GM23248 (cell line): ENCODE measurements around the gene ZNF26. TPM values are rescaled to one million over a fixed set of nuclear protein-coding genes. Genes with fewer than 3 reads are reported as not detected.

ENCODE experiments used
- DNase-seq: peaks from one replicate; pipeline ENCODE4 v3.0.0-alpha.2; 2015
- H2AFZ ChIP-seq: fragments of 200-600 bp; sonication (generic); 2 replicates; pipeline ENCODE4 v1.6.1; 2016; ENCODE audit warnings: antibody characterized with exemption
- H3F3A ChIP-seq: fragments of 200-600 bp; sonication (generic); 2 replicates; pipeline ENCODE4 v1.6.1; 2016; ENCODE audit warnings: mild to moderate bottlenecking, antibody characterized with exemption, mixed run types; ENCODE audit not compliant: insufficient read depth
- H3K27ac ChIP-seq: fragments of 200-600 bp; sonication (generic); 2 replicates; pipeline ENCODE4 v1.5.1; 2016; ENCODE audit warnings: mild to moderate bottlenecking
- H3K27me3 ChIP-seq: fragments of 200-600 bp; sonication (generic); replicated peaks from 2 replicates; pipeline ENCODE4 v1.6.1; 2016; ENCODE audit warnings: mild to moderate bottlenecking; ENCODE audit not compliant: insufficient read depth
- H3K36me3 ChIP-seq: fragments of 200-600 bp; sonication (generic); 2 replicates; pipeline ENCODE4 v1.6.1; 2016; ENCODE audit warnings: low read depth, mild to moderate bottlenecking
- H3K4me1 ChIP-seq: fragments of 200-600 bp; sonication (generic); 2 replicates; pipeline ENCODE4 v1.6.1; 2016; ENCODE audit warnings: mild to moderate bottlenecking; ENCODE audit not compliant: insufficient read depth
- H3K4me2 ChIP-seq: fragments of 200-600 bp; sonication (generic); one replicate; pipeline ENCODE4 v1.6.1; 2016; ENCODE audit warnings: mild to moderate bottlenecking; ENCODE audit not compliant: unreplicated experiment
- H3K4me3 ChIP-seq: fragments of 200-600 bp; sonication (generic); 2 replicates; pipeline ENCODE4 v1.5.1; 2016; ENCODE audit warnings: mild to moderate bottlenecking
- H3K79me2 ChIP-seq: fragments of 200-600 bp; sonication (generic); 2 replicates; pipeline ENCODE4 v1.6.1; 2016; ENCODE audit warnings: mild to moderate bottlenecking; ENCODE audit not compliant: insufficient read depth
- H3K9ac ChIP-seq: fragments of 200-600 bp; sonication (generic); 2 replicates; pipeline ENCODE4 v1.6.1; 2016; ENCODE audit warnings: mild to moderate bottlenecking
- H3K9me2 ChIP-seq: fragments of 200-600 bp; sonication (generic); 2 replicates; pipeline ENCODE4 v1.6.1; 2016; ENCODE audit warnings: mixed run types, mild to moderate bottlenecking, moderate library complexity; ENCODE audit not compliant: insufficient read depth
- H3K9me3 ChIP-seq: fragments of 200-600 bp; sonication (generic); one replicate; pipeline ENCODE4 v1.6.1; 2017; ENCODE audit warnings: low read depth
- H4K20me1 ChIP-seq: fragments of 200-600 bp; sonication (generic); 2 replicates; pipeline ENCODE4 v1.6.0; 2016; ENCODE audit not compliant: insufficient read depth
- EZH2 ChIP-seq: fragments of 200-600 bp; sonication (generic); IDR thresholded peaks from 2 replicates; pipeline ENCODE4 v1.6.1; 2018; ENCODE audit warnings: antibody characterized with exemption, mild to moderate bottlenecking; ENCODE audit not compliant: insufficient read depth, poor library complexity, severe bottlenecking
- EZH2phosphoT487 ChIP-seq: fragments of 200-600 bp; sonication (generic); IDR thresholded peaks from 2 replicates; pipeline ENCODE4 v1.6.1; 2018; ENCODE audit warnings: antibody characterized with exemption, moderate library complexity, mild to moderate bottlenecking, low read depth; ENCODE audit not compliant: insufficient read depth
- WGBS, 2 experiments: methylation state at CpG; one replicate each; pipeline ENCODE4 v1.1.6; 2015 to 2017; ENCODE audit warnings: low lambda C conversion rate in 2 of 2, low coverage in 1 of 2; ENCODE audit errors: missing lambda C conversion rate in 2 of 2; 5-methylcytosine and 5-hydroxymethylcytosine counted together
- in situ Hi-C: fragments of 300-500 bp; cut with MboI; formaldehyde crosslinking; loops from 2 replicates; pipeline ENCODE4 v1.15.0; 2020
- polyA plus RNA-seq: library from polyadenylated mRNA; unstranded; fragments of >200 nt; fragmentation: Nextera tagmentation; extraction: Ambion mirVana; gene quantifications from 2 replicates; pipeline ENCODE4 v1.2.1, GENCODE V29; 2016
- total RNA-seq: library from RNA; depleted of rRNA; stranded (reverse); fragments of >200 nt; shearing (Covaris generic); gene quantifications from 2 replicates; pipeline ENCODE4 v1.2.3, GENCODE V29; 2014

ZNF26 gene
- total and polyA plus RNA-seq, 2 experiments from 2014 or later = 6.7 to 12.3 TPM

GRCh38 chr12:132946246-132946820, 39.8 kb upstream of the ZNF26 start:
- Histone ChIP-seq H3F3A (no peaks in the 10 kb centered on the region), H3K4me3 (no peak overlapping the region), H3K4me2 (no peak overlapping the region), H2AFZ (no peak overlapping the region), H3K79me2 (peaks cover 59% of the 10 kb centered on the region), H4K20me1 (no peaks in the 10 kb centered on the region), H3K9ac (no peak overlapping the region), H3K36me3 (peaks cover 67% of the 10 kb centered on the region), H3K4me1 (no peaks in the 10 kb centered on the region), H3K9me3 (peaks cover 2% of the 10 kb centered on the region), H3K9me2 (no peaks in the 10 kb centered on the region), H3K27me3 (no peaks in the 10 kb centered on the region), H3K27ac (no peak overlapping the region)
- TF ChIP-seq EZH2 = no peak
- TF ChIP-seq EZH2phosphoT487 = no peak
- 50 to 60% methylated on average over 8 of the region's 8 CpGs for WGBS, 2 experiments
- in situ Hi-C loops = no loop called here
- no peak for DNase-seq

GRCh38 chr12:132948146-132949066, 37.8 kb upstream of the ZNF26 start:
- H3K9me3 ChIP-seq = no peaks in the 10 kb centered on the region
- no peak for TF ChIP-seq EZH2phosphoT487
- TF ChIP-seq EZH2 = no peak
- 94 to 95% methylated on average over 29 of the region's 29 CpGs for WGBS, 2 experiments
- no peaks in the 10 kb centered on the region for H3K4me1 ChIP-seq
- H3K36me3 ChIP-seq = peaks cover 49% of the 10 kb centered on the region
- H2AFZ ChIP-seq = no peak overlapping the region
- no peak overlapping the region for H3K4me3 ChIP-seq
- peaks cover 80% of the 10 kb centered on the region for H3K79me2 ChIP-seq
- no peaks in the 10 kb centered on the region for H3K27me3 ChIP-seq
- in situ Hi-C loops = no loop called here
- no peak overlapping the region for H3K4me2 ChIP-seq
- H3K9ac ChIP-seq = no peak overlapping the region
- no peak overlapping the region for H3K27ac ChIP-seq
- H3F3A ChIP-seq = no peaks in the 10 kb centered on the region
- DNase-seq = no peak
- H4K20me1 ChIP-seq = no peaks in the 10 kb centered on the region
- no peaks in the 10 kb centered on the region for H3K9me2 ChIP-seq

GRCh38 chr12:132949936-132950837, 36.0 kb upstream of the ZNF26 start:
- Histone ChIP-seq H2AFZ (no peak overlapping the region), H3K9ac (no peak overlapping the region), H3K9me3 (no peaks in the 10 kb centered on the region), H3K27me3 (no peaks in the 10 kb centered on the region), H3K36me3 (peaks cover 34% of the 10 kb centered on the region), H3K4me2 (no peak overlapping the region), H3K9me2 (no peaks in the 10 kb centered on the region), H3K4me3 (no peak overlapping the region), H3K27ac (no peak overlapping the region), H3K79me2 (peaks cover 96% of the 10 kb centered on the region), H3F3A (peaks cover 8% of the 10 kb centered on the region), H3K4me1 (0 out of 2 replicates have a peak, but pooled peaks cover 5% of the 10 kb centered on the region), H4K20me1 (no peaks in the 10 kb centered on the region)
- in situ Hi-C loops = no loop called here
- WGBS, 2 experiments = 95 to 97% methylated on average over 30 of the region's 30 CpGs
- DNase-seq = no peak
- TF ChIP-seq EZH2phosphoT487 (no peak), EZH2 (no peak)
